ENCODE measurements around the gene RTN4R. TPM values are rescaled to one million over a fixed set of nuclear protein-coding genes. Genes with fewer than 3 reads are reported as not detected.

The RTN4R gene
- total and polyA plus RNA-seq, 2 of the 8 experiments (the other 6 are each of a cell fraction or from before 2014, with no cell fraction given): 21.8 to 41.3 TPM

DNA sequence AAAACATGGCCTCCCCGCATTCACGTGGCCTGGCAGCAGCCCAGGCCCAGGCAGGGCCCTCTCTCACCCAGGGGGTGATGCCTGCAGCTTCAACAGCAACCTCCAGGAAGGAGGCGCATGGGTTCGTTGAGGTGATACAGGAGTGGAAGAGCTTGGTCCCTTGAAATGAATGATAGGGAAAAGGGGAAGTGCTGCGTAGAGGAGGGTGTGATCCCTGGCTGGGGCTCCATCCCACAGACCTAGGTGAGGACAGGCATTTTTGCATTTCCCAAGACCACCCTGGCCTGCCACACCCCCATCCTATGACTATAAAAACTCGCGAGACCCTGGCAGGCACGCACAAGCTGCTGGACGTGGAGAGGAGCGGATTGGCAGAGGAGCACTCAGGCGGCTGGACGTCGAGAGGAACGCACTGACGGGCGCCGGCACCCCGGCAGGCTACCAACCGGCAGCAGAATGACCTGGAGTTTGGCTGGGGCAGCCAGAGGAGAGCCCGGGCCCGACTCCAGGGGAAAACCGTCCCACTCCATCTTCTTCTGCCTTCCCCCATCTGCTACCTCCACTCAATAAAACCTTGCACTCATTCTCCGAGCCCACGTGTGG, 32.6 kb downstream of the RTN4R start (continued):
- TF ChIP-seq SIN3A (conservative IDR thresholded peaks at IDR 0.05 in 1 of 2, IDR thresholded peaks at IDR 0.05 in 1 of 2; ENCODE audit: low read depth in 1 of 2, low read length in 2 of 2) (no peak), RNF2 (IDR thresholded peaks at IDR 0.05; ENCODE audit: borderline replicate concordance, low read depth, low read length, missing control alignments, poor library complexity, severe bottlenecking) (no peak)

Data from H1 (cell line).